A172 (cell line): Measurements from ENCODE around the gene JPH3. TPM values are rescaled to one million over a fixed set of nuclear protein-coding genes. Genes with fewer than 3 reads are reported as not detected.

Source experiments
- DNase-seq: peaks from one replicate; pipeline ENCODE4 v3.0.0-alpha.2; 2015; ENCODE audit warnings: low spot score
- total RNA-seq: library from RNA; depleted of rRNA; stranded (reverse); fragments of >200 nt; shearing (Covaris generic); gene quantifications from 2 replicates; pipeline ENCODE4 v1.2.3, GENCODE V29; 2014; rRNA removed

The JPH3 gene
- total RNA-seq, 1 experiment from 2014 or later = 9.1 TPM

GRCh38 chr16:87740441-87740840, 138.1 kb downstream of the JPH3 start:
- no peak for DNase-seq

- no peak for DNase-seq
Measured at GRCh38 chr16:87740909-87741424, 138.7 kb downstream of the JPH3 start.

- no peak for DNase-seq
Measured at GRCh38 chr16:87741700-87742415, 139.6 kb downstream of the JPH3 start.

- DNase-seq = no peak
Measured at GRCh38 chr16:87742781-87743490, 140.6 kb downstream of the JPH3 start.

GRCh38 chr16:87744750-87745514, 142.6 kb downstream of the JPH3 start:
- no peak for DNase-seq

- no peak for DNase-seq
Measured at GRCh38 chr16:87746178-87746577, 143.9 kb downstream of the JPH3 start.

Other genes starting within 250 kb of the JPH3 start
- 18.4 and 19.8 TPM in 2 replicates for gene FBXO31, start 218.7 kb upstream of the JPH3 start, total RNA-seq
- 27.4 and 35.9 TPM in 2 replicates for gene MAP1LC3B, start 210.2 kb upstream of the JPH3 start, total RNA-seq
- 7.1 and 8.4 TPM in 2 replicates for gene ZCCHC14, start 109.5 kb upstream of the JPH3 start, total RNA-seq
- gene KLHDC4, start 163.5 kb downstream of the JPH3 start, total RNA-seq = 18.4 and 33.8 TPM in 2 replicates